DMS79 treated with DMSO at 0.1 percent for 48 hours (cell line): Measurements from ENCODE around the gene CD2.

Experiments used
- DNase-seq: peaks from one replicate; lab custom pipeline; 2025; lab: John Stamatoyannopoulos, UW

Gene CD2

GRCh38 chr1:116777831-116778830, 23.9 kb downstream of the CD2 start:
- DNase-seq, result no peak

DNA sequence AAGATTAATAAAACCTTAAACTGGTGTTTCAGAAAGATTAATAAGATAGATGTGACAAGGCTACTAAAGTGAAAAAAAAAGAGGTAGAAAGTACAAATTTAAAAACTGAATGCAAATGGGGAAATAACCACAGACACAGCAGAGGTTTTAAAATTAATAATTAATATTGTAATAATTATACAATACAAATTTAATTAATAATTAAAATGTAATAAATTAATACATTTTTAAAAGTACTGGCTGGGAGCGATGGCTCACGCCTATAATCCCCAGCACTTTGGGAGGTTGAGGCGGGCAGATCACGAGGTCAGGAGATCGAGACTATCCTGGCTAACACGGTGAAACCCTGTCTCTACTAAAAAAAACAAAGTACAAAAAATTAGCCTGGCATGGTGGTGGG, 26.8 kb downstream of the CD2 start:
- DNase-seq, result no peak

GRCh38 chr1:116785006-116785405, 30.8 kb downstream of the CD2 start:
- DNase-seq, result no peak

DNA sequence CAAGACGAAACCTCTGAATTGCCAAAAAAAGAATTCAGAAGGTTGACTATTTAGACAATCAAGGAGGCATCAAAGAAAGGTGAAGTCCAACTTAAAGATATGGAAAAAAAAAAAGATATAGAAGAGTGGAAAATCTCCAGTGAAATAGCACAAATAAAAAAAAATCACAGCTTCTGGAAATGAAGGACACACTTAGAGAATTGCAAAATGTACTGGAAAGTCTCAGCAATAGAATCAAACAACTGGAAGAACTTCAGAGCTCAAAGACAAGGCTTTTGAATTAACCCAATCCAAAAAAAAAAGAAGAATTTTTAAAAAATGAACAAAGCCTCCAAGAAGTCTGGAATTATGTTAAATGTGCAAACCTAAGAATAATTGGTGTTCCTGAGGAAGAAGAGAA, 31.8 kb downstream of the CD2 start:
- DNase-seq, result no peak

- DNase-seq, result no peak
Measured at GRCh38 chr1:116791727-116792126, 37.5 kb downstream of the CD2 start.

DNA sequence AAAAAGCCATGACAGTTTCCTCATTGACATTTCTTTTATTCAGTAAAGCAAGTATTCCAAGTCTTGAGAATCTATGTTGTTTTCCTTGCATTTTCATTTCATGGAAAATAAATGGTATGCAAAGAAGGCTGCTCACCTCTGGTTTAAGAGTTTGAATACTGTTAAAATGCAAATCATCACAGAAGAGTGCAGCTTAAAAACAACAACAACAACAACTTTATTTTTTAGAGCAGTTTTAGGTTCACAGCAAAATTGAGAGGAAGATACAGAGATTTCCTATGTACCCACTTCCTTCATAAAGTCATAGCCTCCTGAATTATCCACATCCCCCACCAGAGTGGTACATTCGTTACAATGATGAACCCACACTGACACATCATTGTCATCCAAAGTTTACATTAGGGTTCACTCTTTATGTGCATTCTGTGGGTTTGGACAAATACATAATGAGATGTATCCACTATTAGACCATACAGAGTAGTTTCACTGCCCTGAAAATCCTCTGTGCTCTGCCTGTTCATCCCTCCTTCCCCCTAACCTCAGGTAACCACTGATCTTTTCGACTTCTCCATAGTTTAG, 39.2 kb downstream of the CD2 start:
- DNase-seq, result no peak

DNA sequence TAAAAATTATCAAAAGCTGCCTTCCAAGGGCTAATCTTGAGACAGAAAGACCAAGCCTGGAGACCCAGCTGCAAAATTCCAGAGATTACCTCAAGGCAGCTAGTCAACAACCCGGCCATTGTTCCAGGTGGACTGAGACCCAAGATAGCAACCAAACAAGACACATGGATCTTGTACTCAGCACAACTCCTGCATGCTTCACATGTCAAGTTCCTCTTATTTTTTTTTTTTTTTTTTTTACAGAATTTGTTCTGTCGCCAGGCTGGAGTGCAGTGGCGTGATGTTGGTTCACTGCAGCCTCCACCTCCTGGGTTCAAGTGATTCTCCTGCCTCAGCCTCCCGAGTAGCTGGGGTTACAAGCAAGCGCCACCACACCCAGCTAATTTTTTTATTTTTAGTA, 40.1 kb downstream of the CD2 start:
- no peak for DNase-seq

- DNase-seq, result no peak
Measured at GRCh38 chr1:116794804-116795481, 40.7 kb downstream of the CD2 start.

- DNase-seq, result no peak
Measured at GRCh38 chr1:116795482-116795829, 41.2 kb downstream of the CD2 start.

- no peak for DNase-seq
Measured at GRCh38 chr1:116804736-116805135, 50.5 kb downstream of the CD2 start.

- no peak for DNase-seq
Measured at GRCh38 chr1:116805398-116805797, 51.2 kb downstream of the CD2 start.

DNA sequence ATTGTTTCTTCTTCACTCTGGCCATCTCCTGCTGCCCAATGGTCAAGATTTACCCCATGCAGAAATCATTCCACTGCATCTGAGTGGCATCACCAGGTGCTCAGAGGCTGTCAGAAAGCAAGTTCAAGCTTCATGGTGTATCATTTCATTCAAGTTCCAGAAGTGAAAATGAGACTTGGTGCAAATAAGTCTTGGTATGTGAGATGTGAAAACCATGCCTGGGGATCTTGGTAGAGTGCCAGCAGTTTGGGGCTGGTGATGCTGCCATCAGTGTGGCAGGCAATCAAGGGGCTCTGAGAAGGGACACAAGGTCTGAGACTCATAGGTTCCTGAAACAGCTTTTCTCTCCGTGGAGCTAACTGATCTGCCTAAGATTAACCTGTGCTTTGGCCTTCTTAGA, 52.0 kb downstream of the CD2 start:
- no peak for DNase-seq

DNA sequence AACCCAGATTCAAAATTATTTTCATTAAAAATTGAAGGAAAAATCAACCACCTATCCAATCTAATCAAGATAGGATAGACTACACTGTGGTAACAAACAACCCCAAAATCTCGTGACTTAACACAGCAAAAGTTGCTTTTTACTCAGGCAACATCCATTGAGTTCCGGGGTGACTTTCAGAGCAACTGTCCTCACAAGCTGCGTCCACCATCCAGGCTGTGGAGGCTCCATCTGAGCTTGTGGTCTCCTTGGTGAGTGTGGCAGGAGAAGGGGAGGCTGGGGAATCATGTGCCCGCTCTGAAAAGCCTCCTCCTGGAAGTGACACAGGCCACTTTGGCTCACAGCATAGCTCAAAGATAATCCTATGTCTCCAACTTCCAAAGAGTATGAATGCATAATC, 52.4 kb downstream of the CD2 start:
- DNase-seq, result no peak

DNA sequence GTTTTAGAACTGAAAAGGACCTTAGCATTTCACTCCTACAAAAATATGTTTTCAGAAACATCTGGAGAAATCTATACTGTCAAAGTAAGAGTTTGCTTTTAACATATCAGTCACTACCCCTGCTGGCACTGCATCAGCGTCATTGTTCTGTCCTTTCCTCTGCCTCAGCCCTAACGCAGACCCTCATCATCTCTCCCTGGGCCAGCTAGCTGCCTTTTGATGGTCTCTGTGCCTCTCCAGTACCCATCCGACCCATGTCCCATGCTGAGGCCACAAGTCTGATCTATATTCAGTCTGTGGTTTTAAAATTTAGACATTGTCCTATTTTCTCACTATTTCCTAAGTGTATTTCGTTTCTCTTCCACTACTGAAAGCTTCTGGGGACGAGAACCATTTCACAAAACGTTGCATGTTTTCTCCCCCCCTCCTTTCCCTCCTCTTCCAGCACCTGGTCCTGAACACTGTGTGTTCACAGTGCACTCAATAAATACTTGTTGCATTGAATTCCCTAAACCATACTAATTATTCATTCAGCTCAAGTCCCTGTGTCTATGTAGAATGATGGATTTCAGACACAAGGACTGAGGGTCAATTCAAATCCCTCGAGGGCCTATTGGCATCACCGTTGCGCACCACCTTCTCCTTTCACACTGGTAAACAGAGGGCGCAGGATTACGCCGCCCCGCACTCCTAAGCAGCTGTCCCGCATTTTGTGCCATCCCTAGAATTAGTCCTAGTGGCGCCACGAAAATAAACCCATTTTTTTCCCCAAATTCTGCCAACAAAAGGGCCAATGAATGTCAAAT, 53.4 kb downstream of the CD2 start:
- DNase-seq, result no peak

- DNase-seq, result no peak
Measured at GRCh38 chr1:116808200-116808847, 54.1 kb downstream of the CD2 start.

GRCh38 chr1:116808848-116809508, 54.7 kb downstream of the CD2 start:
- DNase-seq, result no peak

- no peak for DNase-seq
Measured at GRCh38 chr1:116811321-116811720, 57.1 kb downstream of the CD2 start.

GRCh38 chr1:116814926-116815723, 60.9 kb downstream of the CD2 start:
- no peak for DNase-seq

DNA sequence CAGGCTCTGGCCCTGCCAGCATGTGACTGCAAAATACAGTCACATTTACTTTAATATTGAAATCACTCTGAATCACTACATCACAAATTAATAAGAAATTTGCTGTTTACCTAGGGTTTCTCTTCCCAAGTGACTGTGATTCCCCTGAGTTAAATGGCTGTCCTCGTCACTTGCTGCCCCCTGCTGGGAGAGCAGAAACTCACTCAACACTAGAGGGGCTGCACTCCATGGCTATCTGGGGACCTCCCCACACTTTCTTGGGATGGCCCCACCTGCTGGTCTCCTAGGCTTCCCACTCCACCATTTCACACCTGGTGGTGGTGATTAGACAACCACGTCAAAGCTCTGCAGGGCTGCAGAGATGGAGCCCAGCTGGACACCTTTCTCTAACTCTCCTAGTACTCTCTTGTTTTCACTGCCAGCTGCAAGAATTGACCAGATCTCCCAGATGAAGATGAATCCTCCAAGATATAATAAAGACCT, 63.4 kb downstream of the CD2 start:
- DNase-seq, result no peak
